Stimulated activated CD4-positive, alpha-beta T cell treated with anti-CD3 and anti-CD28 coated beads, Interleukin-1b, Interleukin-23, amount 100 ng/mL, for 1 hour (primary cell): ENCODE results near the gene ZNF865.

ENCODE experiments used
- DNase-seq, 2 donors: peaks; one replicate each; pipeline ENCODE4 v3.0.0-alpha.2; 2020; ENCODE audit warnings: low read depth in 2 of 2

ZNF865 gene

GRCh38 chr19:55623561-55623960 is 18.1 kb downstream of the ZNF865 start:
- no peak for DNase-seq

DNA sequence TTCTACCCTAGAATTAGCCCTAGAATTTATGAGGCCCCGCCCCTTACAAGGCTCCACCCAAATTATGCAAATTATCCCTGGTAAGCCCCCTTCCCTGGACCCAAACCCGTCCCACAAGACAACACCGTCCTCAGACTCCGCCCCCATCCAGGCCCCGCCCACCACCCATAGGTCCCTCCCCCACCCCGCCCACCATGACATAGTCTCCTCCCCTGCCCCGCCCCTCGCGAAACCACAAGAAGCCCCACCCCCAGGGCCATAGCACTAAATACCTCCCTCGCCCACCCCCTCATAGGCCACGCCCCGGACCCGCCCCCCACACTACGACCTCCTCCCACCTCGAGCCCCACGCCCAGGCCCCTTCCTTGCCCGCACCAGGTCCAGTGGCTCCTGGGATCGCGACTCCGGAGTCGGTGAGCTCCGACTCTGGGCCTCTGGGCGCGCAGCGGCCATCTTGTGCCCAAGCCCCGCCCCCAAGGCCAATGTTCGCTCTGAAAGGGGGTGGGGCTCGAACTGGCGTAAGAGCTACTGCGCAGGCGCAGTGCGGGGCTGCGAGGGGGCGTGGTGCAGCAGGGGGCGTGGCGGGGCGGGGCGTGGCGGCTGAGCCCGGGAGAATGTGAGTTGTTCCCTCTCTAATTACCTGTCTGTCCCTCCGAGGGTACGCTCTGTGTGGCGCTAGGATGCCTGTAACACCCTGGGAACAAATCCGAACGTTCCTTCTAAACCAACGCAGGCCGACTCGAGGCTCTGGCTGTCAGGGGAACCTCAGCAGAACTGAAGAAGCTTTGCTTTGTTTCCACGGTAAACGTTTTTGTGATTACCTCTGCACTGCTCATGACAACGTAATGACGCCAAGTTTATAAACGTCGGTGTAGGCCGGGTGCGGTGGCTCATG is 18.9 kb downstream of the ZNF865 start, which contains the start of gene ZNF784:
ZNF784 (minus strand) TSS at position 458 of the 895 bp plus-strand sequence; CDS start at position 453, 5 bp downstream.
- DNase-seq: peak; percentile 88 to 94

GRCh38 chr19:55625004-55625326 is 19.5 kb downstream of the ZNF865 start:
- no peak for DNase-seq

- no peak for DNase-seq
Observed at GRCh38 chr19:55626350-55626749, 20.9 kb downstream of the ZNF865 start.

- DNase-seq: peak; percentile 80 to 85
Observed at GRCh38 chr19:55632463-55632834, 27.0 kb downstream of the ZNF865 start.

DNA sequence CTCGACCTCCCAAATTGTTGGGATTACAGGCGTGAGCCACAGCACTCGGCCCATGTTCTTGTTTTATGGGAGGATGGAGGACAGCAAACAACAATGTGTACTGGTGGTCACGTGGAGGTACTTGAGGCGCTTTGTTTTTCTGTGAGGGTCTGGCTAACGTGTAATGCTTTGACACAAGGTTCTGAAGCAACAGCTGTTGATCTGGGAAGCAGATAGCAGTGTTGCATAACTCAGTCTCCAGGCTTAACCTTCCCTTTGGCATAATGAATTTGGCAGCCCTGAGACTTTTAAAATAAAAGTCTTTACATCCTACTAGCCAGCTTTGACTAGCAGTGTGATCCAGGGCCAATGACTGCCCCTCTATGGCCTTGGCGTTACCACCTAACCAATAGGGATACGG is 28.4 kb downstream of the ZNF865 start:
- no peak for DNase-seq

GRCh38 chr19:55635334-55635717 is 29.9 kb downstream of the ZNF865 start:
- DNase-seq: no peak

DNA sequence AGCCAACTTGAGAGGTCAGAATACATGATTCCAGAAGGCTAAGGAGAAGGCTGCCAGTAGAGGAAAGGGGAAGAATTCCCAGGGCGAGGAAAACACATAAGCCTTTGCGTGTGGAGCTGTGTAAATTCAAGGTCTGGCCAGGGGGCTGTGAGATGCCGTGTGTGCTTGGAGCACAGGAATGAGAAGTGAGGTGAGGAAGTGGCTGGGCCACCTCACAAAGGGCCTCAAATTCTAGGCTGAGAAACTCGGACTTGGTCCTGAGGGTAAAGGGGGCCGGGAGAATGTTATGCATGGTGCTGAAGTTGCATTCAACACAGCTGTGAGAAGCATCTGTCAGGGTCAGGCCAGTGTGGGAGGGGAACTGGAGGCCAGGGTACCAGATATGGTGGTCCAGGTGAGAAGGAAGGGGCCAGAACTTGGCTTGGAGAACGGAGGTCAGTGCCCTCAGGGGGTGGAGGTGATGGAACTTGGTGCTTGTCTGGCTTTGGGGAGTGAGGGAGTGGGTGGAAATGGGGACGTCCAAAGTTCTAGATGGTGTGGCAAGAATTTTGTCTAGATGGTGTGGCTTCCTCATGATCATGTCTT is 30.5 kb downstream of the ZNF865 start:
- DNase-seq: no peak

DNA sequence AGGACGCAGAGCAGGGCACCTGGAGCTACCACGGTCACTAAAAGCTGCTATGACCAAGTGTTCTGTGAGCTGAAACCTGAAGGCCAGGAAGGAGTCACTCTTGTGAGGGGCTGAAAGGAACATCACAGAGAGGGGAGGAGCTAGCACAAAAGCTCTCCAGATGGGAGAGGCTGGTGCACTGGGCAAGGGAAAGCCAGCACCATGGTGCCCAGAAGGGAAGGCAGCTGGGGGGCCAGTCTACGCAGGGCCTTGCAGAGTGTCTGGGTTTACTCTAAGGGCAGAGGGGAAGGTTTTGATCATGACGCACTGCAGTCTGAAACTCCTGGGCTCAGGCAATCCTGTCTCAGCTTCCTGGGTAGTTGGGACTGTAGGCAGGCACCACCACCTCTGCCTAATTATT is 31.3 kb downstream of the ZNF865 start:
- DNase-seq: no peak

- DNase-seq: no peak
Observed at GRCh38 chr19:55637534-55637933, 32.1 kb downstream of the ZNF865 start.

DNA sequence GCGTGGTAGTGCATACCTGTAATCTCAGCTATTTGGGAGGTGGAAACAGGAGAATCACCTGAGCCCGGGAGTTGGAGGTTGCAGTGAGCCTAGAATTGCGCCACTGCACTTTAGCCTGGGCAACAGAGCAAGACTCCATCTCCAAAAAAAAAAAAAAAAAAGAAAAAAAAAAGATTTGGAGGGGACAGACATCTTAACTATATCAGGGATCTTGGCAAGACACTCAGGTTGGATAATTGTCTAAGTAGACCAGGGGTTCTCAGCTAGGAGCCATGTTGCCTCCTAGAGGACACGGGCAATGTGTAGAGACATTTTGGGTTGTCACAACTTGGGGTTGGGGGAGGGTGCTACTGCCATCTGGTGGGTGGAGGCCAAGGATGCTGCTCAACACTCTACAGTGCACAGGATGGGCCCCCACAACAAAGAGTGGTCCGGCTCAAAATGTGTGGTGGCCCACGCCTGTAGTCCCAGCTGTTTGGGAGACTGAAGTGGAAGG is 33.5 kb downstream of the ZNF865 start:
- no peak for DNase-seq

GRCh38 chr19:55640043-55640576 is 34.7 kb downstream of the ZNF865 start:
- peak in 1 of 2 donors; percentile 34 for DNase-seq

DNA sequence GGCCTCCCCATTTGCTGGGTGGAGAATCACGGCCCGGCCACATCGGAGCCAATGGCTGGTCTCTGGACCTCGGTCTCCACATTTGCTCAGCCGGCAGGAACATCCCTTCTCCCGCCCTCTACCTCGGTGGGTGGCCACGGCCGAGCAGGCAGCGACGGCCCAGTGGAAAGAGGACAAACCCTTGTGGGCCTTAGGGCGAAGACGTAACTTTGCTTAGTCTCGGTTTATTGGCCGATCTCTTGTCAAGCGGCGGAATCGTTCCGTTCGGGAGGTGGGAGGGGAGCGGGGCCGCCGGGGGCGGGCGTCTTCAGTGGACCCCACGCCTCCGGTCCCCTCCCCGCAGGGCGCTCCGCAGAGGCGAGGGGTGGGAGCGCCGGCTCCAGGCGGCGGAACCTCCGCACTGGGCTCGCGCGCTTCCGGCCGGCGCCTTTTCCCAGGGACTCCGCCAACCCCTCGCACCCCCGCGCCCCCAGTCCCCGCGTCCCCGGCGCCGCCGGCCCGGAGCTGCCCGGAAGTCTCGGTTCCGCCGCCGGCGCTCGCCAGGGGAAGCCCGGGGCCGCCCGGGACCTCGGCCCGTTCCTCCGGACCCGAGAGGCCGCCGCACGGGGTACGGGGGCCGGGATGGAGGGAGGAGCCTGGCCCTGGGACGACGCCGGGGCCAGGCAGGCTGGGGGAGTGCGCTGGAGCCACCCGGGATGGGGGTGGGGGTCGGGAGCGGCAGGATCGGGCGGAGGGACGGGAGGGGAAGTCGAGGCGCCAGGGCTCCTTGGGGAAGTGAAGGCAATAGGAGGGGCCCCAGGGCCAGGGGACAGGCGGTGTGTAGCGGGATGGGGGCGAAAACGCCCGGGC is 35.4 kb downstream of the ZNF865 start, which contains the start of gene ZNF580:
ZNF580 (plus strand) TSS at position 426 of the 849 bp plus-strand sequence. CDS start 1,507 bp downstream, outside the sequence.
- peak; percentile 22 to 53 for DNase-seq

GRCh38 chr19:55641426-55642152 is 36.1 kb downstream of the ZNF865 start:
- DNase-seq: no peak

DNA sequence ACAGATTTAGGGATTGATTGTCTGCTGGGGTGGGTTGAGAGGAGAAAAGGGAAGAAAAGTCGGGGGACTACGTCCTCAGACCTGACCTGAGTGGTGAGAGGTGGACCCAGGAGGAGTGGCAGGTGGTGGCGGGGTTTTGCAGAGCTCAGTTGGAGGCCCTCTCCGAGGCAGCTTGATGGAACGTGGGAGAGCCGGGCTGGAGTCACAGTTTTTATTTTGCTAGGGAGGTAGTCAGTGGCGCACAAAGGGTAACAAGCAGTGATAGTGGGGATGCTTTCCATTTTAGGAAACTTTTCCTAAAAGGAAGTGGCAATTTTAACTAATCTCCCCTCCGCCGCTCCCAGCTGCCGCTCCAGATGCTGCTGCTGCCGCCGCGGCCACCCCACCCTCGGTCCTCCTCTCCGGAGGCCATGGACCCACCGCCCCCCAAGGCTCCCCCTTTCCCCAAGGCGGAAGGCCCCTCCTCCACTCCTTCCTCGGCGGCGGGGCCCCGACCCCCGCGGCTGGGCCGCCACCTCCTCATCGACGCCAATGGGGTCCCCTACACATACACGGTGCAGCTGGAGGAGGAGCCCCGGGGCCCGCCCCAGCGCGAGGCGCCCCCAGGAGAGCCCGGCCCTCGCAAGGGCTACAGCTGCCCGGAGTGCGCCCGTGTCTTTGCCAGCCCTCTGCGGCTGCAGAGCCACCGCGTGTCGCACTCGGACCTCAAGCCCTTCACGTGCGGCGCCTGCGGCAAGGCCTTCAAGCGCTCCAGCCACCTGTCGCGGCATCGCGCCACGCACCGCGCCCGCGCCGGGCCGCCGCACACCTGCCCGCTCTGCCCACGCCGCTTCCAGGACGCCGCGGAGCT is 36.9 kb downstream of the ZNF865 start:
- no peak for DNase-seq

DNA sequence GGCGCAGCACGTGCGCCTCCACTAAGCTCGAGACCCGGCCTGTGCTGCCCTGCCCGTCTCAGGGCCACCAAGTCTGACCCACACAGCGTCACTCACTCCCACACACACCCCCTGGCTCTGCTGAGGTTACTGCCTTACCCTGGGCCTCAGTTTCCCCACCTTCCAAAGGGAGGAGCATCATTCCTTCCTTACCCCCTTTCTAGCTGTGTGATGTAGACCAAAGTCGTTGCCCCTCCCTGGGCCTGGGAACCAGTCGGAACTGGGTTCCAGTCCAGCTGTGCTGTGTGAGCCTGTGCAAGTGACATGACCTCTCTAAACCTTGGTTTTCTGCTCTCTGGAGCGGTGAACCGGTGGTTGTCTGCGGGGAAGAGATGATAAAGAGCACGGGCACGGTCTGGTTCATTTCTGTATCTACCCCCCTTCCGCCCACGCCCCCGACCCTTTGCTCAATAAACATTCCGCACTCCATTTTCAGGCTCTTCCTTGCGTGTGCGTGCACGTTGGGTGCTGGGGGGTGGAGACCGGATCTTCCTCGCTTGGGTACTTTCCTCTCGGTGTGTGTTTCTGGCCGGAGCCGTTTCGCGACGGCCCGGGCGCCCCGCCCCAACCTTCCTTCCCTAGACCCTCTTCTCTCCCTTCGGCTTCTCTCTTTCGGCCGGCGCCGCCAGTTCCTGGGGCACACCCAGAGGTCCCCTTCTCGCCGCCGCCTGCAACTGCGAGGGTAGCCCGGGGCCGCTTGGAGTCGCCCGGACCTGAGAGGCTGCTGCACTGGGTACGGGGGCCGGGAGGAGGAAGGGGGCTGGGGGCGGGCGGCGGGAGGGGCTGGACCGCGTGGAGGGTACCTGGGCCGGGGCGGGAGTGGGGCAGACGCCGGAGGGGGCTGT is 37.8 kb downstream of the ZNF865 start, which contains the start of gene ZNF581:
ZNF581 (plus strand) TSS at position 647 of the 884 bp plus-strand sequence. CDS start 923 bp downstream, outside the sequence.
- DNase-seq: peak; percentile 44 to 71

DNA sequence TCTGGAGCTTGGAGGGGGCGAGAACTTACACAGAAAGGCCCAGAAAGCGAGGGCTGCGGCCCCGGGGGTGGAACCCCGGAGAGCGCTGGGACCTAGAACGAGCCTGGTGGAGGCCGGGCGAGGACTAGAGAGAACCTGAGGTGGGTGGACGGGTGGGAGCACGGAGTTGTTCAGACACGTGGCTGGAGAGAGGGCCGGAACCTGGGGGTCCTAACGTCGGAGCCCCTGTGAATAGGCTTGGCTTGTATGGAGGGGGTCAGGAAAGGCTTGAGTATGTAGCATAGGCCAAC is 38.4 kb downstream of the ZNF865 start:
- no peak for DNase-seq

DNA sequence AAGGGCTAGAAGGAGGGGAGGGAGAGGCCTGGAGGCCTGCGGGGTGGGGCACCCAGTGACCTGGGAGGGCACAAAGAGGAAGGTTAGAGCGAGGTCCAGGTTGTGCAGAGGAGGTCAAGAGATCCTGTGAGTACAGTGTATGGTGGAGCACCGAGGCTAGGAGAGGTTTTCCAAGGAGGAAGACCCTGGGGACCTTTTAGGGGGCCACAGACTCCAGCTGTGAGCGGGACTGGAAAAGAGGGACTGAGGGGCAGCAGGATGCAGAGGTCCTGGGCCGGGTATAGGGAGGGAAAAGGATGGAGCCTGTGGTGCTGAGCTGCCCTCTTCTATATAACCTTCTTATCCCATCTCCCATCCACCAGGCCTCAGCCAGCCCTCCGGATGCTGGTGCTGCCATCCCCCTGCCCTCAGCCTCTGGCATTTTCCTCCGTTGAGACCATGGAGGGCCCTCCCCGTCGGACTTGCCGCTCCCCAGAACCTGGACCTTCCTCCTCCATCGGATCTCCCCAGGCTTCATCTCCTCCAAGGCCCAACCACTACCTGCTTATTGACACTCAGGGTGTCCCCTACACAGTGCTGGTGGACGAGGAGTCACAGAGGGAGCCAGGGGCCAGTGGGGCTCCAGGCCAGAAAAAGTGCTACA is 38.9 kb downstream of the ZNF865 start:
- DNase-seq: no peak
